ENCODE measurements around the gene TRIP11.

DNA sequence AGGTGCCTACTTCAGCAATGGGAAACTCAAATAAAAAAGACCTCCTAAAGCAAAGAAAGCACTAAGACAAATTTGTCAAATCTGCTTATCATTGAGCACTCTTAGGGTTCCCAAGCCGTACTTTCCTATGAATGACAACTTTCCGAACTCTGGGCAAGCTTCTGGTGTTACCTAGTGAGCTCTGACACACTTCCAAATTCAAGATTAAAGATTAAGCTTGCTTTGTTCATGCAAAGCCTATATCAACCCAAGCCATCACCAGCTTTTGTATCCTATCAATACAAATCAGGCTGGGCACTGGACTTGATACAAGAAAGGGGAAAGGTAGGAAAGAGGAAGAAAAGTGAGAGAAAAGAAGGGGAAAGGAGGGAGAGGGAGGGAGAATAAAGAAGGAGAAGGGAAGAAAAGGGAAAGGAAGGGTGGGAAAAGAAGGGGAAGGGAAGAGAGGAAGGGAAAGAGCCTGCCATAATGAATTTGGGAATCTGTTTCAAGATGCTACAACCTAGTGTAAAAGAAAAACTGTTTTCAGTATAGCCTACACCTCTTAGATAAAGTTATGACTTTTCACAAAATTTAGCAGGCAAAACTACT lies 68.6 kb downstream of the TRIP11 start:
- TF ChIP-seq EZH2phosphoT487 (IDR thresholded peaks at IDR 0.05; ENCODE audit: borderline replicate concordance, low read depth, low read length): no peak
- TF ChIP-seq, protein P1, sequence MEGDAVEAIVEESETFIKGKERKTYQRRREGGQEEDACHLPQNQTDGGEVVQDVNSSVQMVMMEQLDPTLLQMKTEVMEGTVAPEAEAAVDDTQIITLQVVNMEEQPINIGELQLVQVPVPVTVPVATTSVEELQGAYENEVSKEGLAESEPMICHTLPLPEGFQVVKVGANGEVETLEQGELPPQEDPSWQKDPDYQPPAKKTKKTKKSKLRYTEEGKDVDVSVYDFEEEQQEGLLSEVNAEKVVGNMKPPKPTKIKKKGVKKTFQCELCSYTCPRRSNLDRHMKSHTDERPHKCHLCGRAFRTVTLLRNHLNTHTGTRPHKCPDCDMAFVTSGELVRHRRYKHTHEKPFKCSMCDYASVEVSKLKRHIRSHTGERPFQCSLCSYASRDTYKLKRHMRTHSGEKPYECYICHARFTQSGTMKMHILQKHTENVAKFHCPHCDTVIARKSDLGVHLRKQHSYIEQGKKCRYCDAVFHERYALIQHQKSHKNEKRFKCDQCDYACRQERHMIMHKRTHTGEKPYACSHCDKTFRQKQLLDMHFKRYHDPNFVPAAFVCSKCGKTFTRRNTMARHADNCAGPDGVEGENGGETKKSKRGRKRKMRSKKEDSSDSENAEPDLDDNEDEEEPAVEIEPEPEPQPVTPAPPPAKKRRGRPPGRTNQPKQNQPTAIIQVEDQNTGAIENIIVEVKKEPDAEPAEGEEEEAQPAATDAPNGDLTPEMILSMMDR (conservative IDR thresholded peaks at IDR 0.05; ENCODE audit: low read length): no peak

Data from OCI-LY7 (cell line).